HCT116 (cell line): ENCODE measurements around the gene WFDC5.

Source experiments
- EZH2 ChIP-seq: fragments of 200-600 bp; sonication (generic); IDR thresholded peaks from 2 replicates; pipeline ENCODE4 v1.6.1; 2017; ENCODE audit warnings: antibody characterized with exemption, mixed run types
- EZH2phosphoT487 ChIP-seq: fragments of 200-600 bp; IDR thresholded peaks from 2 replicates; pipeline ENCODE4 v1.6.1; 2018; ENCODE audit warnings: antibody characterized with exemption, borderline replicate concordance
- JUND ChIP-seq: IDR thresholded peaks from 2 replicates; pipeline ENCODE4 v1.6.1; 2012
- RAD21 ChIP-seq: IDR thresholded peaks from 2 replicates; pipeline ENCODE4 v1.6.1; 2012; ENCODE audit warnings: low read depth, mild to moderate bottlenecking
- SIN3A ChIP-seq: IDR thresholded peaks from 2 replicates; pipeline ENCODE4 v1.6.1; 2012; ENCODE audit warnings: low read depth
- TF ChIP-seq, protein P1 (sequence below), 3 experiments: fragments of 200-600 bp in 1 of 3; sonication (generic) in 1 of 3; IDR thresholded peaks in 2 of 3; conservative IDR thresholded peaks in 1 of 3; 2 replicates each; pipeline ENCODE4 v1.5.1; 2012 to 2017; ENCODE audit warnings: low read depth in 2 of 3, low read length in 2 of 3, antibody characterized with exemption in 1 of 3, borderline replicate concordance in 1 of 3, control low read depth in 1 of 3, mild to moderate bottlenecking in 1 of 3, mixed read lengths in 1 of 3, mixed run types in 1 of 3, moderate library complexity in 1 of 3; ENCODE audit not compliant: insufficient read depth in 1 of 3

- TF ChIP-seq, protein P1, sequence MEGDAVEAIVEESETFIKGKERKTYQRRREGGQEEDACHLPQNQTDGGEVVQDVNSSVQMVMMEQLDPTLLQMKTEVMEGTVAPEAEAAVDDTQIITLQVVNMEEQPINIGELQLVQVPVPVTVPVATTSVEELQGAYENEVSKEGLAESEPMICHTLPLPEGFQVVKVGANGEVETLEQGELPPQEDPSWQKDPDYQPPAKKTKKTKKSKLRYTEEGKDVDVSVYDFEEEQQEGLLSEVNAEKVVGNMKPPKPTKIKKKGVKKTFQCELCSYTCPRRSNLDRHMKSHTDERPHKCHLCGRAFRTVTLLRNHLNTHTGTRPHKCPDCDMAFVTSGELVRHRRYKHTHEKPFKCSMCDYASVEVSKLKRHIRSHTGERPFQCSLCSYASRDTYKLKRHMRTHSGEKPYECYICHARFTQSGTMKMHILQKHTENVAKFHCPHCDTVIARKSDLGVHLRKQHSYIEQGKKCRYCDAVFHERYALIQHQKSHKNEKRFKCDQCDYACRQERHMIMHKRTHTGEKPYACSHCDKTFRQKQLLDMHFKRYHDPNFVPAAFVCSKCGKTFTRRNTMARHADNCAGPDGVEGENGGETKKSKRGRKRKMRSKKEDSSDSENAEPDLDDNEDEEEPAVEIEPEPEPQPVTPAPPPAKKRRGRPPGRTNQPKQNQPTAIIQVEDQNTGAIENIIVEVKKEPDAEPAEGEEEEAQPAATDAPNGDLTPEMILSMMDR (IDR thresholded peaks at IDR 0.05 in 2 of 3, conservative IDR thresholded peaks at IDR 0.05 in 1 of 3; ENCODE audit: borderline replicate concordance in 1 of 3, insufficient read depth in 1 of 3, low read depth in 2 of 3, low read length in 2 of 3), result no peak
- TF ChIP-seq SIN3A (no peak), EZH2 (no peak), EZH2phosphoT487 (no peak), JUND (no peak), RAD21 (no peak)
Measured at GRCh38 chr20:45103072-45103471, 11.9 kb downstream of the WFDC5 start.
